ENCODE data around the gene ANAPC4. TPM values are rescaled to one million over a fixed set of nuclear protein-coding genes. Genes with fewer than 3 reads are reported as not detected.
A peak's percentile ranks its signal among the peaks of the same experiment; 100 is the strongest.

Gene ANAPC4
- polyA plus RNA-seq, 1 experiment = 26.2 TPM

GRCh38 chr4:25377572-25378436 is 741 bp downstream of the ANAPC4 start:
- Histone ChIP-seq H3K27me3 (ENCODE audit: control insufficient read depth, insufficient read depth, low read length) (no peaks in the 10 kb centered on the region), H3K27ac (ENCODE audit: low read depth, low read length) (no peak overlapping the region), H3K4me3 (ENCODE audit: low read depth, low read length) (peak overlapping the region; percentile 92), H3K9me3 (ENCODE audit: control insufficient read depth, insufficient read depth, low read length) (no peaks in the 10 kb centered on the region; the same call in 1 of the 2 replicates)
- no peak for TF ChIP-seq CTCF (IDR thresholded peaks at IDR 0.05; ENCODE audit: low read depth, low read length)
- POLR2A ChIA-PET = no interaction called here
- CTCF ChIA-PET = interaction anchor here (1.0 to 2.9 kb wide), 3 partner anchors 10 to 66 kb away, joined by 4 to 19 read pairs (median 10); no protein-coding TSS in a partner anchor
- no peak for DNase-seq (ENCODE audit: low read depth, low spot score)

DNA sequence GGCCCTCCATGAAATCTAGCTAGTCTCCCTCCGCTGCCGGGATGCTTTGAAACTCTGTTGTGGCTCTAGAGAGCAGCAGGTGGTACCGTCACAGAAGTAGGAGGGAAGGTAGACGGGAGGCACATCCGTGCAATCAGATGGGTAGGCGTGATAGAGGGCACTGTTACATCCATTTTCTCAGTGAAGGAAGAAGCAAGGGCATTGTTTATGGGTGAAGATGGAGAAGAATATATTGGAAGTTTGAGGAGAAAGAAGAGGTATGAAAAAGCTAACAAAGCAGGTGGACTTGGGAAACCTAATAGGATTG is 1.3 kb downstream of the ANAPC4 start:
- Histone ChIP-seq H3K27me3 (ENCODE audit: control insufficient read depth, insufficient read depth, low read length) (no peaks in the 10 kb centered on the region), H3K9me3 (ENCODE audit: control insufficient read depth, insufficient read depth, low read length) (no peaks in the 10 kb centered on the region; the same call in 1 of the 2 replicates), H3K4me3 (ENCODE audit: low read depth, low read length) (peak overlapping the region; percentile 92), H3K27ac (ENCODE audit: low read depth, low read length) (no peak overlapping the region)
- TF ChIP-seq CTCF (IDR thresholded peaks at IDR 0.05; ENCODE audit: low read depth, low read length) = no peak
- no peak for DNase-seq (ENCODE audit: low read depth, low spot score)
- CTCF ChIA-PET = interaction anchor here (1.3 to 2.9 kb wide), 3 partner anchors 11 to 66 kb away, joined by 3 to 19 read pairs (median 10); partner anchors contain the start of gene ZCCHC4
- POLR2A ChIA-PET = no interaction called here

DNA sequence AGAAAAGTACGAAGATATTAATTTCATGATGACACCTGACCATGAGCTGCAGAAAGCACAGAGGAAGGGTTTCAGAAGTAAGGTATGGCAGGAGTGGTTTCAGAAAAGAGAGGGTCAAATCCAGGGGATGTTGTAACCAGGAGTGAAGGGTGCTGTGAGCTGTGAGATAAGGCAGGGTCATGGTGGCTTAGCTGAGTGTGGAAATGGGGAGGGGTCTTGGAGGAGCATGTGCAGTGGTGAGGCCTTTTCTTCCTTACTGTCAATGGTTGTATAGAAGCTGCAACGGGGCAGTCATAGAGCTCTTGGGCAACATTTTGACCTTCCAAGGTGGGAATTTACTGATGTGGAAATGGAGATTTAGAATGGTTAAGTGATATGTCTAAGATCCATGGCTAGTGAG is 2.5 kb downstream of the ANAPC4 start:
- POLR2A ChIA-PET = no interaction called here
- no peak for DNase-seq (ENCODE audit: low read depth, low spot score)
- CTCF ChIA-PET = interaction anchor here (0.7 to 1.4 kb wide), 4 partner anchors 62 to 388 kb away, joined by 3 to 4 read pairs (median 3); partner anchors contain the start of gene ZCCHC4

GRCh38 chr4:25383647-25384046 is 6.6 kb downstream of the ANAPC4 start:
- no peak for TF ChIP-seq CTCF (IDR thresholded peaks at IDR 0.05; ENCODE audit: low read depth, low read length)
- DNase-seq (ENCODE audit: low read depth, low spot score) = no peak
- no peaks in the 10 kb centered on the region for H3K9me3 ChIP-seq (ENCODE audit: control insufficient read depth, insufficient read depth, low read length)
- CTCF ChIA-PET = interaction anchor here (0.7 to 3.9 kb wide), 3 partner anchors 17 to 1672 kb away, joined by 3 to 15 read pairs (median 4); partner anchors contain the start of gene ZCCHC4
- POLR2A ChIA-PET = no interaction called here
- no peak overlapping the region for H3K27ac ChIP-seq (ENCODE audit: low read depth, low read length)
- no peaks in the 10 kb centered on the region for H3K27me3 ChIP-seq (ENCODE audit: control insufficient read depth, insufficient read depth, low read length)
- H3K4me3 ChIP-seq (ENCODE audit: low read depth, low read length) = no peak overlapping the region

More for the DNA sequence above, 2.5 kb downstream of the ANAPC4 start:
- Histone ChIP-seq H3K27ac (ENCODE audit: low read depth, low read length) (no peak overlapping the region), H3K4me3 (ENCODE audit: low read depth, low read length) (no peak overlapping the region), H3K27me3 (ENCODE audit: control insufficient read depth, insufficient read depth, low read length) (no peaks in the 10 kb centered on the region), H3K9me3 (ENCODE audit: control insufficient read depth, insufficient read depth, low read length) (no peaks in the 10 kb centered on the region; the same call in 1 of the 2 replicates)
- TF ChIP-seq CTCF (IDR thresholded peaks at IDR 0.05; ENCODE audit: low read depth, low read length) = no peak

- no peak for TF ChIP-seq CTCF (IDR thresholded peaks at IDR 0.05; ENCODE audit: low read depth, low read length)
- POLR2A ChIA-PET = no interaction called here
- Histone ChIP-seq H3K27ac (ENCODE audit: low read depth, low read length) (no peak overlapping the region), H3K9me3 (ENCODE audit: control insufficient read depth, insufficient read depth, low read length) (no peaks in the 10 kb centered on the region), H3K27me3 (ENCODE audit: control insufficient read depth, insufficient read depth, low read length) (no peaks in the 10 kb centered on the region), H3K4me3 (ENCODE audit: low read depth, low read length) (no peak overlapping the region)
- CTCF ChIA-PET = no interaction called here
- DNase-seq (ENCODE audit: low read depth, low spot score) = no peak
Measured at GRCh38 chr4:25386926-25387325, 9.9 kb downstream of the ANAPC4 start.
